Esophagus muscularis mucosa (tissue), 4 donors: ENCODE measurements around the gene UACA. TPM values are rescaled to one million over a fixed set of nuclear protein-coding genes. Genes with fewer than 3 reads are reported as not detected.

ENCODE experiments used
- DNase-seq: peaks from one replicate; pipeline ENCODE4 v3.0.0-alpha.2; 2017; ENCODE audit errors: extremely low spot score
- H3K27ac ChIP-seq, 4 donors: fragments of 200-600 bp; sonication (generic); replicated peaks in 1 of 4; 1 replicate in 3 of 4; 2 replicates in 1 of 4; pipeline ENCODE4 v1.5.1; 2016 to 2019; ENCODE audit warnings: mild to moderate bottlenecking in 1 of 4
- H3K27me3 ChIP-seq, 4 donors: fragments of 200-600 bp; sonication (generic); one replicate each; pipeline versions ENCODE4 v1.5.1 to v1.6.0; 2016 to 2019
- H3K36me3 ChIP-seq, 4 donors: fragments of 200-600 bp; sonication (generic); one replicate each; pipeline ENCODE4 v1.5.1; 2016 to 2019
- H3K4me1 ChIP-seq, 4 donors: fragments of 200-600 bp; sonication (generic); one replicate each; pipeline ENCODE4 v1.5.1; 2016 to 2019
- H3K4me3 ChIP-seq, 4 donors: fragments of 200-600 bp; sonication (generic); 1 replicate in 2 of 4; 2 replicates in 2 of 4; pipeline ENCODE4 v1.5.1; 2016 to 2019; ENCODE audit warnings: mild to moderate bottlenecking in 4 of 4, moderate library complexity in 1 of 4
- H3K9me3 ChIP-seq, 4 donors: fragments of 200-600 bp; sonication (generic); 1 replicate in 3 of 4; 2 replicates in 1 of 4; pipeline ENCODE4 v1.5.1; 2016 to 2019
- EP300 ChIP-seq: sonication (generic); formaldehyde crosslinking; IDR thresholded peaks from one replicate; pipeline ENCODE4 v1.6.1; 2017; ENCODE audit warnings: antibody characterized with exemption
- POLR2A ChIP-seq: fragments of 450-650 bp; IDR thresholded peaks from one replicate; pipeline ENCODE4 v1.6.1; 2017; ENCODE audit warnings: antibody characterized with exemption, moderate library complexity, mild to moderate bottlenecking, low read depth
- POLR2AphosphoS5 ChIP-seq, 2 donors: sonication (generic); formaldehyde crosslinking; IDR thresholded peaks; one replicate each; pipeline ENCODE4 v1.6.1; 2017; ENCODE audit warnings: antibody characterized with exemption in 2 of 2
- WGBS: methylation state at CpG from one replicate; pipeline ENCODE4 v1.1.5; 2018; 5-methylcytosine and 5-hydroxymethylcytosine counted together
- intact Hi-C: fragments of 100-400 bp; cut with DNase I; formaldehyde crosslinking; loops from one replicate; pipeline ENCODE4 v1.15.1; 2023
- total RNA-seq, 4 donors: library from RNA; depleted of rRNA; stranded (reverse); fragments of >200 nt; gene quantifications; one replicate each; pipeline versions ENCODE4 v1.1.0 to v1.2.1, GENCODE V29; 2016
- TF ChIP-seq, protein P1 (sequence below), 3 experiments: fragments of 200-600 bp in 2 of 3; fragments of 450-650 bp in 1 of 3; sonication (generic) in 2 of 3; IDR thresholded peaks; one replicate each; pipeline ENCODE4 v1.5.1; 2017 to 2019; ENCODE audit warnings: antibody characterized with exemption in 3 of 3, mild to moderate bottlenecking in 2 of 3, moderate library complexity in 1 of 3

Gene UACA
- total RNA-seq, 4 donors from 2014 or later = 23.9 to 40.7 (median 28.9) TPM

DNA sequence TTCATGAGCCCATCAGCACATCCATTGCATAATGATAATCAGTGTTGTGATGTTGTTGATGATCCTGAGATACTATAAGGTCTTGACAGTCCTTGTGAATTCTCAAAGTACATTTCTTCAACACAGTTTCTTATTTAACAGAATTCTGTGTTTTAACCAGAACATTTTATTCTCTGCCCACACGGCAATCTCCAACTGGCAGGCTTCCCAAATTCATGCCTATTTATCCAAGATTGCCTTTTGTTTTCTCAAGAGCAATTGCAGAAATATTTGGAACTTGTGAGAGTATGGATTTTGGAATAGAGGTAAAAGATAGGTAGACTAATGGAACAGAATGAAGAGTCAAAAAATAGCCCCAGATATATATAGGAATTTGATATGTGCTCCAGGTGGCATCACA is 116.0 kb downstream of the UACA start:
- TF ChIP-seq EP300 = no peak
- no peak for TF ChIP-seq POLR2A
- TF ChIP-seq POLR2AphosphoS5 (IDR thresholded peaks at IDR 0.05) = no peak
- intact Hi-C loops = no loop called here
- WGBS = 55% methylated on average over 1 of the region's 1 CpG
- H3K27ac ChIP-seq = no peak overlapping the region
- no peaks in the 10 kb centered on the region for H3K36me3 ChIP-seq
- no peaks in the 10 kb centered on the region for H3K9me3 ChIP-seq
- no peaks in the 10 kb centered on the region for H3K27me3 ChIP-seq
- no peak overlapping the region for H3K4me3 ChIP-seq
- DNase-seq = no peak
- no peaks in the 10 kb centered on the region for H3K4me1 ChIP-seq

DNA sequence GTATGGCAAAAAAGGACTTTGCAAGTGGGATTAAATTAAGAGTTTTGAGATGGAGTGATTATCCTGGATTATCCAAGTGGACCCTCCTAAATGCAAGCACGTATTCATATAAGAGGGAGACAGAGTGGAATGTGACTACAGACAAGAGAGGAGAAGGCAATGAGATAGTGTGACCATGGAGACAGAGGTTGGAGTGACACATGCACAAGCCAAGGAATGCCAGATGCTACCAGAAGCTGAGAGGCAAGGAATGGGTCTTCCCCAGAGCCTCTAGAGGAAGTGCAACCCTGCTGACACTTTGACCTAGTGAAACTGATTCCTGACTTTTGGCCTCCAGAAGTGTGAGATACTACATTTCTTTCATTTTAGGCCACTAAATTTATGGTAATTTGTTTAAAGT is 117.2 kb downstream of the UACA start:
- no peaks in the 10 kb centered on the region for H3K27me3 ChIP-seq
- no peak for DNase-seq
- intact Hi-C loops = no loop called here
- TF ChIP-seq POLR2A = no peak
- TF ChIP-seq, protein P1, sequence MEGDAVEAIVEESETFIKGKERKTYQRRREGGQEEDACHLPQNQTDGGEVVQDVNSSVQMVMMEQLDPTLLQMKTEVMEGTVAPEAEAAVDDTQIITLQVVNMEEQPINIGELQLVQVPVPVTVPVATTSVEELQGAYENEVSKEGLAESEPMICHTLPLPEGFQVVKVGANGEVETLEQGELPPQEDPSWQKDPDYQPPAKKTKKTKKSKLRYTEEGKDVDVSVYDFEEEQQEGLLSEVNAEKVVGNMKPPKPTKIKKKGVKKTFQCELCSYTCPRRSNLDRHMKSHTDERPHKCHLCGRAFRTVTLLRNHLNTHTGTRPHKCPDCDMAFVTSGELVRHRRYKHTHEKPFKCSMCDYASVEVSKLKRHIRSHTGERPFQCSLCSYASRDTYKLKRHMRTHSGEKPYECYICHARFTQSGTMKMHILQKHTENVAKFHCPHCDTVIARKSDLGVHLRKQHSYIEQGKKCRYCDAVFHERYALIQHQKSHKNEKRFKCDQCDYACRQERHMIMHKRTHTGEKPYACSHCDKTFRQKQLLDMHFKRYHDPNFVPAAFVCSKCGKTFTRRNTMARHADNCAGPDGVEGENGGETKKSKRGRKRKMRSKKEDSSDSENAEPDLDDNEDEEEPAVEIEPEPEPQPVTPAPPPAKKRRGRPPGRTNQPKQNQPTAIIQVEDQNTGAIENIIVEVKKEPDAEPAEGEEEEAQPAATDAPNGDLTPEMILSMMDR (IDR thresholded peaks at IDR 0.05) = no peak
- no peak for TF ChIP-seq POLR2AphosphoS5 (IDR thresholded peaks at IDR 0.05)
- TF ChIP-seq EP300 = no peak
- H3K9me3 ChIP-seq = no peaks in the 10 kb centered on the region
- 64% methylated on average over 1 of the region's 1 CpG for WGBS
- no peak overlapping the region for H3K27ac ChIP-seq
- H3K4me3 ChIP-seq = no peak overlapping the region
- H3K4me1 ChIP-seq = no peaks in the 10 kb centered on the region
- H3K36me3 ChIP-seq = no peaks in the 10 kb centered on the region

DNA sequence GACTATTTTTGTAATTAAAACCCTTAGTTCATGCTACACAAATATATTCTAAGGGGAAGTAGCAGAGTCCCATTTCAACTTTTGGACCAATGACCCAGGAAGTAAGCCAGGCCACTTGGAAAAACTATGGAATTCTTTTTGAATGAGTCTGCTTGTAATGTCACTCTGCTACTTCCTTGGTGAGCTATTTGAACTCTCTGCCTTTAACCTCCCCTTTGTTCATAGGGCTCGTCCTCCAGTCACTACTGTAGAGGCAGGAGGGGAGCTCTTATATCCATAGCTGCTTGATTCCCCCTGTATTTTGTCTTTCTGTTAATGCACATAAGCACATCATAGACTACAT is 119.6 kb downstream of the UACA start:
- DNase-seq = no peak
- Histone ChIP-seq H3K4me3 (no peak overlapping the region), H3K36me3 (no peaks in the 10 kb centered on the region), H3K9me3 (no peaks in the 10 kb centered on the region), H3K27me3 (no peaks in the 10 kb centered on the region), H3K27ac (no peak overlapping the region), H3K4me1 (no peaks in the 10 kb centered on the region)
- intact Hi-C loops = no loop called here
- TF ChIP-seq POLR2A (no peak), EP300 (no peak), POLR2AphosphoS5 (IDR thresholded peaks at IDR 0.05) (no peak)
- TF ChIP-seq, protein P1 (IDR thresholded peaks at IDR 0.05) = no peak
- WGBS = 93% methylated on average over 1 of the region's 1 CpG

DNA sequence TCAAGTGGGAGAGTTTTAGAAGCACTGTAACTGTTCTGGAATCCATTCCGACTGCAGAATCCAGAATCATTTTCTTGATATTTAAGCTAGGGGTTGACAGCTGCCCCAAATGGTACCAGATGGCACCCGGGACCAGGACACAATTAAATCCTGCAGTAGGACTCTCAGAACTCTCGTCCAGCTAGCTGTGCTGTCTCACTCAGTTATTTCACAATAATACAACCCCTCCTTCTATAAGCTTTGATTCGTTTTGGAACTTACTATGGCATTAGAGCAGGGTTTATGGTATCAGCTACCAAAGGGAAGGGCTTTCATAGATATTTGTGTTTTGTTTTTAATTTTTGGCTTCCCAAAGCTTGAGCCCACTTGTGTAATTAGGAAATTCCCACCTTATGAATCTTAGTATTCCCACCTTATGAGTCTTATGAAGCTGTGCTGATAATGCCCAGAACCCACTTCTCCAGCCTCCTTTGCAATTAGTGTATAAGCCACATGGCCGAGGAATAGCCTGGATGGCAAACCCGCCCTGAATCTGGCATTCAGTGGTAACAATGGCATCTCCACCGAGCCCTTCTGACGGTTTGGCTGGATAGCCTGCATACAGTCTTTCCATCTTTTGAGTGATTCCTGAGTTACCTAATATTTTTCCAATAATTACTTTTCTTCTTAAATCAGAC is 120.1 kb downstream of the UACA start:
- 91% methylated on average over 8 of the region's 8 CpGs for WGBS
- no peaks in the 10 kb centered on the region for H3K36me3 ChIP-seq
- H3K27ac ChIP-seq = no peak overlapping the region
- DNase-seq = no peak
- no peak overlapping the region for H3K4me3 ChIP-seq
- TF ChIP-seq EP300 = no peak
- no peak for TF ChIP-seq POLR2A
- TF ChIP-seq POLR2AphosphoS5 (IDR thresholded peaks at IDR 0.05) = no peak
- TF ChIP-seq, protein P1 (IDR thresholded peaks at IDR 0.05) = no peak
- no peaks in the 10 kb centered on the region for H3K9me3 ChIP-seq
- no peaks in the 10 kb centered on the region for H3K4me1 ChIP-seq
- no peaks in the 10 kb centered on the region for H3K27me3 ChIP-seq
- intact Hi-C loops = no loop called here

DNA sequence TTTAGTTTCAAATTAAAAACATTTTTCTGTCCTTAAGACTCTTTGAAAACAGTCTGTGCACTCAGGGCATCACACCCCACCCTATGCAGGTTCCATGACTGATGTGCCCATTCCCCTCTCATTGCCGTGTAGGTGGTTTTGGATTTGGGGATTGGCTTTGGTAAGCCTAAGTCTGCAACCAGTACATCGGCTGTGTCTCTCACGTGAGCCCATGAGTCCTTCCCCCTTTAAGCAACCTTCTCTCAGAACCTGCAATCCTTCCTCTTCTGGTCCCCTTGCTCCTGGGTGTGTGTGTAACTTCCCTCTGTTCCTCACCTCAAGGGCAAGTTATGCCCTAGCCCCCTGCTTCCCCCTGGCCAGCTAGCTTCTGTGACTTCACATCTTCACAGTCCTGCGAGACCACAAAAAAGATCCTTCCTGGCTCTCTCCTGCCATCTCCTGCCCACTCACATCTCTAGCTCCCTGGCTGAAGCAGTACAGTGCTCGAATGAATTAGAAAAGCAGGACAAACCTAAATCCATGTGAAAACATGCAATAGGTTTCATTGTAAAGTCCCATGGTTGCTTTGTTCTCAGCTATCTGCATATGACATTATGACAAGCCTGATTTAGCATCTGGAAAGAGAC is 126.7 kb downstream of the UACA start:
- H3K27me3 ChIP-seq = no peaks in the 10 kb centered on the region
- DNase-seq = no peak
- H3K27ac ChIP-seq = no peak overlapping the region
- intact Hi-C loops = no loop called here
- WGBS = 58% methylated on average over 5 of the region's 5 CpGs
- H3K36me3 ChIP-seq = no peaks in the 10 kb centered on the region
- no peak overlapping the region for H3K4me3 ChIP-seq
- H3K9me3 ChIP-seq = no peaks in the 10 kb centered on the region
- TF ChIP-seq EP300 = no peak
- TF ChIP-seq POLR2AphosphoS5 (IDR thresholded peaks at IDR 0.05) = no peak
- TF ChIP-seq, protein P1 (IDR thresholded peaks at IDR 0.05) = no peak
- no peak for TF ChIP-seq POLR2A
- H3K4me1 ChIP-seq = no peaks in the 10 kb centered on the region
